ENCODE results near the gene ESF1. TPM values are rescaled to one million over a fixed set of nuclear protein-coding genes. Genes with fewer than 3 reads are reported as not detected.
A peak's percentile ranks its signal among the peaks of the same experiment; 100 is the strongest.
"Not testable (repeated sequence)": the region's sequence is repeated elsewhere in the genome, so short reads cannot be mapped to it uniquely, and the experiment has no call there.

ESF1 gene
- total RNA-seq, 4 donors from 2014 or later, result 4.7 to 21.9 (median 11.2) TPM

GRCh38 chr20:13771853-13772453, 12.8 kb downstream of the ESF1 start:
- Histone ChIP-seq H3K4me1 (peaks cover 0 to 2% (median 0%) of the 10 kb centered on the region in 3 donors), H3K4me3 (no peak overlapping the region), H3K27ac (no peak overlapping the region), H3K27me3 (no peaks in the 10 kb centered on the region), H3K9me3 (no peaks in the 10 kb centered on the region), H3K36me3 (peaks cover 10 to 98% (median 11%) of the 10 kb centered on the region in 3 donors)
- intact Hi-C loops (cut with DNase I), result no loop called here
- WGBS, 2 donors, result 43 to 48% methylated on average over 4 of the region's 4 CpGs
- TF ChIP-seq CTCF (IDR thresholded peaks at IDR 0.05), result peak in 4 of 6 experiments; percentile 15 to 50 (median 34)
- TF ChIP-seq POLR2A (IDR thresholded peaks at IDR 0.05), result no peak
- DNase-seq, result no peak

DNA sequence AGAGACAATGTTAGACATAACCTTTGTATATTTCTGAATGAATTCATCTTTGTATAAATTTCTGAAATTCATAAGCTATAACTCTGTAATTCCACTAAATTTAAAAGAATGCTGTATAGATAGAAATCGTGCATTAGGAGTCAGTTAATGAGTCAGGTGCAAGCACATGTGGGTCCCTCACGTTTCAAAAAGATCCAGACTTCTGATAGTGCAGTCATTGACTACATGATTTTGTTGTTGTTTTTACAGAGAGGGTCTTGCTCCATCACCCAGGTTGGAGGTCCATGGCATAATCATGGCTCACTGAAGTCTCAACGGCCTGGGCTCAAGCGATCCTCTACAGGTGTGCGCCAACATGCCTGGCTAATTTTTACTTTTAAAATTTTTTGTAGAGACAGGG, 14.6 kb downstream of the ESF1 start:
- no peak overlapping the region for H3K27ac ChIP-seq
- no peaks in the 10 kb centered on the region for H3K27me3 ChIP-seq
- DNase-seq, result no peak
- H3K4me3 ChIP-seq, result no peak overlapping the region
- H3K36me3 ChIP-seq, result peaks cover 11 to 98% (median 15%) of the 10 kb centered on the region in 3 donors
- WGBS, 2 donors, result 87% methylated on average over 5 of the region's 5 CpGs
- no peaks in the 10 kb centered on the region for H3K4me1 ChIP-seq
- H3K9me3 ChIP-seq, result peaks cover 0 to 7% (median 0%) of the 10 kb centered on the region in 3 donors
- TF ChIP-seq POLR2A (IDR thresholded peaks at IDR 0.05), result no peak
- no peak for TF ChIP-seq CTCF (IDR thresholded peaks at IDR 0.05)
- intact Hi-C loops (cut with DNase I), result no loop called here

DNA sequence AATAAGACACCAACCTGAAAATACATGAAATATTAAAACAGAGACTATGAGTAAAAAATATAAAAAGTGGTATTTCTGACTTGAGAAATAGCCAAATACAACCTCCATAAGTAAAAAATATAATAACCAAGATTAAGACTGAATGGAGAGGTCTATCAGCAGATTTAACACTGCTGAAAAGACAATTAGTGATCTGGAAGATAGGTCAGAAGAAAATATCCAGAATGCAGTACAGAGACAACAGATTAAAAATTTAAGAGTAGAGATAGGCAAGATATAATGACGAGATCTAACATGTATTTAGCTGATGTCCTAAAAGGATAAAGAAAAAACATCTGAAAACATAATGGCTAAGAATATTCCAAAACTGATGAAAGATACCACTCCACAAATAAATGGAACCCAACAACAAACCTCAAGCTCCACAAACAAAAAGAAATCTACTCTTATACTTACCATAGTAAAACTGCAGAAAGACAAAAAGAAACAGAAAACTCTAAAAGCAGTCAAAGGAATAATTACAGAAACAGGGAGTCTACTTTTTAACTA, 18.8 kb downstream of the ESF1 start:
- Histone ChIP-seq H3K9me3 (peaks cover 0 to 7% (median 0%) of the 10 kb centered on the region in 3 donors), H3K4me1 (no peaks in the 10 kb centered on the region), H3K27me3 (no peaks in the 10 kb centered on the region), H3K27ac (no peak overlapping the region), H3K4me3 (no peak overlapping the region), H3K36me3 (peaks cover 11 to 93% (median 15%) of the 10 kb centered on the region in 3 donors)
- DNase-seq, result no peak
- intact Hi-C loops (cut with DNase I), result no loop called here
- no peak for TF ChIP-seq CTCF (IDR thresholded peaks at IDR 0.05)
- no peak for TF ChIP-seq POLR2A (IDR thresholded peaks at IDR 0.05)
- WGBS, 2 donors, result 91 to 92% methylated on average over 1 of the region's 1 CpG

DNA sequence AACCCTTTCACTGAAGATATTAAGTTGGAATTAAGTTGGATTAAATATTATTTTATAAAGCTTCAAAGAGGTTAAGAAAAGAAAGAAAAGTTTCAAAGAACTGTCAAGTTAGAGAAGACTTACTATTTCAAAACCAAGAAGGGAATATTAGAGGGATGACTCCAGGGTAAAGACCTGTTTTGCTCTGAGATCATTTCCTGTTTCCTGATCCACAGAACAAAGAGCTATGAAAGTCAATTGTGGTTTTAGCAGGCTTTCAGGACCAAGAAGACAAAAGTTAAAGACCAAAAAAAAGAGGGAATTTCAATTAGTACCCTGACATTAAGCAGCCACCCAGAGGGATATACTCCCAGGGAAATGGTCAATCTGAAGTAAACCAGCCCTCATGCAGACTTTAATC, 19.4 kb downstream of the ESF1 start:
- TF ChIP-seq POLR2A (IDR thresholded peaks at IDR 0.05), result no peak
- no peak for TF ChIP-seq CTCF (IDR thresholded peaks at IDR 0.05)
- Histone ChIP-seq H3K27me3 (no peaks in the 10 kb centered on the region), H3K4me1 (no peaks in the 10 kb centered on the region), H3K4me3 (no peak overlapping the region), H3K9me3 (peaks cover 0 to 7% (median 0%) of the 10 kb centered on the region in 3 donors), H3K36me3 (peaks cover 4 to 90% (median 15%) of the 10 kb centered on the region in 3 donors), H3K27ac (no peak overlapping the region)
- no peak for DNase-seq
- intact Hi-C loops (cut with DNase I), result no loop called here

GRCh38 chr20:13760451-13760946, 24.2 kb downstream of the ESF1 start:
- H3K4me1 ChIP-seq; H3K4me3 ChIP-seq; H3K9me3 ChIP-seq; H3K27ac ChIP-seq; intact Hi-C loops (cut with DNase I); H3K27me3 ChIP-seq; DNase-seq: not testable (repeated sequence)
- WGBS, 2 donors, result no CpG with 5 or more reads among the region's 33 CpGs
- H3K36me3 ChIP-seq, result peaks cover 0 to 88% (median 0%) of the 10 kb centered on the region in 3 donors

Measured in esophagus squamous epithelium (tissue), 5 donors.